HepG2 (cell line): Measurements from ENCODE around the gene PRR29. TPM values are rescaled to one million over a fixed set of nuclear protein-coding genes. Genes with fewer than 3 reads are reported as not detected.
A peak's percentile ranks its signal among the peaks of the same experiment; 100 is the strongest.

Experiments used
- MXI1 ChIP-seq: IDR thresholded peaks from 3 replicates; pipeline ENCODE4 v1.6.1; 2012; ENCODE audit warnings: low read depth, low read length, inconsistent platforms, borderline replicate concordance
- XRCC5 ChIP-seq: fragments of 200-400 bp; formaldehyde crosslinking; optimal IDR thresholded peaks from 2 replicates; pipeline ENCODE3; 2017; ENCODE audit warnings: mild to moderate bottlenecking, low read length
- ZKSCAN8 ChIP-seq: IDR thresholded peaks from 2 replicates; pipeline ENCODE4 v1.6.1; 2016; ENCODE audit warnings: borderline replicate concordance, missing genetic modification reagents, missing compliant biosample characterization
- ZNF431 ChIP-seq: sonication (generic); formaldehyde crosslinking; IDR thresholded peaks from 2 replicates; pipeline ENCODE4 v1.9.0; 2022; ENCODE audit warnings: missing genetic modification reagents, low read depth, mild to moderate bottlenecking, borderline replicate concordance
- ZNF530 ChIP-seq: sonication (generic); formaldehyde crosslinking; IDR thresholded peaks from 2 replicates; pipeline ENCODE4 v1.5.0; 2020; ENCODE audit warnings: low read depth, mild to moderate bottlenecking, missing genetic modification reagents
- ZNF629 ChIP-seq: sonication (generic); formaldehyde crosslinking; conservative IDR thresholded peaks from 2 replicates; pipeline ENCODE4 v1.5.0; 2020; ENCODE audit warnings: missing genetic modification reagents
- ZNF737 ChIP-seq: sonication (generic); formaldehyde crosslinking; IDR thresholded peaks from 2 replicates; pipeline ENCODE4 v1.5.0; 2020; ENCODE audit warnings: missing genetic modification reagents, mild to moderate bottlenecking, borderline replicate concordance
- polyA plus RNA-seq, 8 experiments: library from polyadenylated mRNA; depleted of rRNA in 3 of 8; stranded (reverse) in 7 of 8; unstranded in 1 of 8; fragments of >200 nt; fragmentation: Illumina TruSeq in 4 of 8; extraction: Trizol in 4 of 8; gene quantifications; 2 replicates each; pipeline versions ENCODE4 v1.2.1 to v1.2.3, GENCODE V29; 2011 to 2016; ENCODE audit warnings: low read depth in 4 of 8, missing spikeins in 1 of 8, mixed read lengths in 1 of 8; ENCODE audit not compliant: insufficient read depth in 1 of 8
- total RNA-seq, 5 experiments: library from RNA; depleted of rRNA; stranded (reverse); fragments of >200 nt; fragmentation: Illumina TruSeq; extraction: Trizol; gene quantifications; 2 replicates each; pipeline ENCODE4 v1.2.3, GENCODE V29; 2016; ENCODE audit warnings: low read depth in 1 of 5
- TF ChIP-seq, protein P1 (sequence below): sonication (generic); formaldehyde crosslinking; IDR thresholded peaks from one replicate; pipeline ENCODE4 v1.5.1; 2020; ENCODE audit warnings: mild to moderate bottlenecking, missing genetic modification reagents; ENCODE audit errors: not compliant biosample characterization
- TF ChIP-seq, protein P2 (sequence below): sonication (generic); formaldehyde crosslinking; conservative IDR thresholded peaks from 2 replicates; pipeline ENCODE4 v1.4.0; 2020; ENCODE audit warnings: missing genetic modification reagents
- TF ChIP-seq, protein P3 (sequence below): sonication (generic); formaldehyde crosslinking; IDR thresholded peaks from 2 replicates; pipeline ENCODE4 v1.5.1; 2020; ENCODE audit warnings: mild to moderate bottlenecking, missing genetic modification reagents
- TF ChIP-seq, protein P4 (sequence below): fragments of 450-650 bp; IDR thresholded peaks from 2 replicates; pipeline ENCODE4 v1.6.1; 2017

The PRR29 gene
- total and polyA plus RNA-seq, 2 of the 13 experiments (the other 11 are each of a cell fraction or from before 2014, with no cell fraction given) = 0.07 to 0.20 TPM

DNA sequence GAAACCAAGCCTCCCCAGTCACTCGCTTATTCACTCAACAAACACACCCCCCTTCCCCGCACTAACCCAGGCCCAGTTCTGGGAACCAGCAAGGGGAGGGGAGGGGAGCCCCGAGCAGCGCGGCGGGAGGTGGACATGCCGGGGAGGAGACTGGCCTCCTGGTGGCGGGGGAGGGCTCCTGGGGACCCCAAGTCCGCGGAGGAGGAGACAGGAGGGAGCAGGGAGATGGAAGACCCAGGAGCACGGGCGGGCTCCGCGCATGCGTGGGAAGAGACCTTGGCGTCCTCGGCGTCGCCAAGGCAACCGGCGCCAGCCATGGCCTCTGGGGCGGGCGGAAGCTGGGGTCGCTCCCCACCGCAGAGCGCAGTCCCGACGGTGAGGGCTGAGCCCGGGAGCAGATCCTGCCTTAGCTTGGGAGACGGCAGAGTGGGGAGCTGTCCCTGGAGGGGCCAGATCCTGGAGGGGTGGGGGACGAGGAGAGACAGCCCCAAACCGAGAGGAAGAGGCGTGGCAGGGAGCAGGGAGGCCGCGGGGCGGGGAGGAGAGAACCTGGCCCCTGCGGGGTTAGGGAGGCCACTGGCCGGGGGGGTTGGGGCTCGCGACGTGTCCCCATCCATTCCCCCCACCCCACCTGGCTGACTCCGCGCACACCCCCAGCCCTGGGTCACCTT, at the start of gene PRR29 (continued):
- TF ChIP-seq, protein P1, sequence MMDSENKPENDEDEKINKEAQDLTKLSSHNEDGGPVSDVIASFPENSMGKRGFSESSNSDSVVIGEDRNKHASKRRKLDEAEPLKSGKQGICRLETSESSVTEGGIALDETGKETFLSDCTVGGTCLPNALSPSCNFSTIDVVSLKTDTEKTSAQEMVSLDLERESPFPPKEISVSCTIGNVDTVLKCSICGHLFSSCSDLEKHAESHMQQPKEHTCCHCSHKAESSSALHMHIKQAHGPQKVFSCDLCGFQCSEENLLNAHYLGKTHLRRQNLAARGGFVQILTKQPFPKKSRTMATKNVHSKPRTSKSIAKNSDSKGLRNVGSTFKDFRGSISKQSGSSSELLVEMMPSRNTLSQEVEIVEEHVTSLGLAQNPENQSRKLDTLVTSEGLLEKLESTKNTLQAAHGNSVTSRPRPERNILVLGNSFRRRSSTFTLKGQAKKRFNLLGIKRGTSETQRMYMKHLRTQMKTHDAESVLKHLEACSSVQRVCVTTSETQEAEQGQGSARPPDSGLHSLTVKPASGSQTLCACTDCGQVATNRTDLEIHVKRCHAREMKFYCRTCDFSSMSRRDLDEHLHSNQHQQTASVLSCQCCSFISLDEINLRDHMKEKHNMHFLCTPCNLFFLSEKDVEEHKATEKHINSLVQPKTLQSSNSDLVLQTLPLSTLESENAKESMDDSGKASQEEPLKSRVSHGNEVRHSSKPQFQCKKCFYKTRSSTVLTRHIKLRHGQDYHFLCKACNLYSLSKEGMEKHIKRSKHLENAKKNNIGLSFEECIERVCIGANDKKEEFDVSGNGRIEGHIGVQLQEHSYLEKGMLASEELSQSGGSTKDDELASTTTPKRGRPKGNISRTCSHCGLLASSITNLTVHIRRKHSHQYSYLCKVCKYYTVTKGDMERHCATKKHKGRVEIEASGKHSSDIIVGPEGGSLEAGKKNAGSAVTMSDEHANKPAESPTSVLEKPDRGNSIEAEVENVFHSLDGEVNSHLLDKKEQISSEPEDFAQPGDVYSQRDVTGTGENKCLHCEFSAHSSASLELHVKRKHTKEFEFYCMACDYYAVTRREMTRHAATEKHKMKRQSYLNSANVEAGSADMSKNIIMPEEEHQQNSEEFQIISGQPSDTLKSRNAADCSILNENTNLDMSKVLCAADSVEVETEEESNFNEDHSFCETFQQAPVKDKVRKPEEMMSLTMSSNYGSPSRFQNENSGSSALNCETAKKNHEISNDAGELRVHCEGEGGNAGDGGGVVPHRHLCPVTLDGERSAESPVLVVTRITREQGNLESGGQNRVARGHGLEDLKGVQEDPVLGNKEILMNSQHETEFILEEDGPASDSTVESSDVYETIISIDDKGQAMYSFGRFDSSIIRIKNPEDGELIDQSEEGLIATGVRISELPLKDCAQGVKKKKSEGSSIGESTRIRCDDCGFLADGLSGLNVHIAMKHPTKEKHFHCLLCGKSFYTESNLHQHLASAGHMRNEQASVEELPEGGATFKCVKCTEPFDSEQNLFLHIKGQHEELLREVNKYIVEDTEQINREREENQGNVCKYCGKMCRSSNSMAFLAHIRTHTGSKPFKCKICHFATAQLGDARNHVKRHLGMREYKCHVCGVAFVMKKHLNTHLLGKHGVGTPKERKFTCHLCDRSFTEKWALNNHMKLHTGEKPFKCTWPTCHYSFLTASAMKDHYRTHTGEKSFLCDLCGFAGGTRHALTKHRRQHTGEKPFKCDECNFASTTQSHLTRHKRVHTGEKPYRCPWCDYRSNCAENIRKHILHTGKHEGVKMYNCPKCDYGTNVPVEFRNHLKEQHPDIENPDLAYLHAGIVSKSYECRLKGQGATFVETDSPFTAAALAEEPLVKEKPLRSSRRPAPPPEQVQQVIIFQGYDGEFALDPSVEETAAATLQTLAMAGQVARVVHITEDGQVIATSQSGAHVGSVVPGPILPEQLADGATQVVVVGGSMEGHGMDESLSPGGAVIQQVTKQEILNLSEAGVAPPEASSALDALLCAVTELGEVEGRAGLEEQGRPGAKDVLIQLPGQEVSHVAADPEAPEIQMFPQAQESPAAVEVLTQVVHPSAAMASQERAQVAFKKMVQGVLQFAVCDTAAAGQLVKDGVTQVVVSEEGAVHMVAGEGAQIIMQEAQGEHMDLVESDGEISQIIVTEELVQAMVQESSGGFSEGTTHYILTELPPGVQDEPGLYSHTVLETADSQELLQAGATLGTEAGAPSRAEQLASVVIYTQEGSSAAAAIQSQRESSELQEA (CRISPR knock-in tag) = no peak
- TF ChIP-seq ZNF737 (CRISPR knock-in tag) (no peak), ZNF530 (CRISPR knock-in tag) (no peak), ZNF629 (CRISPR knock-in tag) (no peak), ZNF431 (CRISPR knock-in tag) (no peak), ZKSCAN8 (no peak), XRCC5 (no peak), MXI1 (peak; percentile 93)
- TF ChIP-seq, protein P2, sequence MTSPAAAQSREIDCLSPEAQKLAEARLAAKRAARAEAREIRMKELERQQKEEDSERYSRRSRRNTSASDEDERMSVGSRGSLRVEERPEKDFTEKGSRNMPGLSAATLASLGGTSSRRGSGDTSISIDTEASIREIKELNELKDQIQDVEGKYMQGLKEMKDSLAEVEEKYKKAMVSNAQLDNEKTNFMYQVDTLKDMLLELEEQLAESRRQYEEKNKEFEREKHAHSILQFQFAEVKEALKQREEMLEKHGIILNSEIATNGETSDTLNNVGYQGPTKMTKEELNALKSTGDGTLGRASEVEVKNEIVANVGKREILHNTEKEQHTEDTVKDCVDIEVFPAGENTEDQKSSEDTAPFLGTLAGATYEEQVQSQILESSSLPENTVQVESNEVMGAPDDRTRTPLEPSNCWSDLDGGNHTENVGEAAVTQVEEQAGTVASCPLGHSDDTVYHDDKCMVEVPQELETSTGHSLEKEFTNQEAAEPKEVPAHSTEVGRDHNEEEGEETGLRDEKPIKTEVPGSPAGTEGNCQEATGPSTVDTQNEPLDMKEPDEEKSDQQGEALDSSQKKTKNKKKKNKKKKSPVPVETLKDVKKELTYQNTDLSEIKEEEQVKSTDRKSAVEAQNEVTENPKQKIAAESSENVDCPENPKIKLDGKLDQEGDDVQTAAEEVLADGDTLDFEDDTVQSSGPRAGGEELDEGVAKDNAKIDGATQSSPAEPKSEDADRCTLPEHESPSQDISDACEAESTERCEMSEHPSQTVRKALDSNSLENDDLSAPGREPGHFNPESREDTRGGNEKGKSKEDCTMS = no peak
- TF ChIP-seq, protein P3, sequence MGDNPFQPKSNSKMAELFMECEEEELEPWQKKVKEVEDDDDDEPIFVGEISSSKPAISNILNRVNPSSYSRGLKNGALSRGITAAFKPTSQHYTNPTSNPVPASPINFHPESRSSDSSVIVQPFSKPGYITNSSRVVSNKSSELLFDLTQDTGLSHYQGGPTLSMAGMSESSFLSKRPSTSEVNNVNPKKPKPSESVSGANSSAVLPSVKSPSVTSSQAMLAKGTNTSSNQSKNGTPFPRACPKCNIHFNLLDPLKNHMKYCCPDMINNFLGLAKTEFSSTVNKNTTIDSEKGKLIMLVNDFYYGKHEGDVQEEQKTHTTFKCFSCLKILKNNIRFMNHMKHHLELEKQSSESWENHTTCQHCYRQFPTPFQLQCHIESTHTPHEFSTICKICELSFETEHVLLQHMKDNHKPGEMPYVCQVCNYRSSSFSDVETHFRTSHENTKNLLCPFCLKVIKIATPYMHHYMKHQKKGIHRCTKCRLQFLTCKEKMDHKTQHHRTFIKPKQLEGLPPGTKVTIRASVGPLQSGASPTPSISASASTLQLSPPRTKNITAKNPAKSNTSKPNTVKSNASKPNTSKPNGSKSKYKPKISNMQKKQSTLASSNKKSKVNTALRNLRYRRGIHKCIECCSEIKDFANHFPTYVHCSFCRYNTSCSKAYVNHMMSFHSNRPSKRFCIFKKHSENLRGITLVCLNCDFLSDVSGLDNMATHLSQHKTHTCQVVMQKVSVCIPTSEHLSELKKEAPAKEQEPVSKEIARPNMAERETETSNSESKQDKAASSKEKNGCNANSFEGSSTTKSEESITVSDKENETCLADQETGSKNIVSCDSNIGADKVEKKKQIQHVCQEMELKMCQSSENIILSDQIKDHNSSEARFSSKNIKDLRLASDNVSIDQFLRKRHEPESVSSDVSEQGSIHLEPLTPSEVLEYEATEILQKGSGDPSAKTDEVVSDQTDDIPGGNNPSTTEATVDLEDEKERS = no peak
- TF ChIP-seq, protein P4, sequence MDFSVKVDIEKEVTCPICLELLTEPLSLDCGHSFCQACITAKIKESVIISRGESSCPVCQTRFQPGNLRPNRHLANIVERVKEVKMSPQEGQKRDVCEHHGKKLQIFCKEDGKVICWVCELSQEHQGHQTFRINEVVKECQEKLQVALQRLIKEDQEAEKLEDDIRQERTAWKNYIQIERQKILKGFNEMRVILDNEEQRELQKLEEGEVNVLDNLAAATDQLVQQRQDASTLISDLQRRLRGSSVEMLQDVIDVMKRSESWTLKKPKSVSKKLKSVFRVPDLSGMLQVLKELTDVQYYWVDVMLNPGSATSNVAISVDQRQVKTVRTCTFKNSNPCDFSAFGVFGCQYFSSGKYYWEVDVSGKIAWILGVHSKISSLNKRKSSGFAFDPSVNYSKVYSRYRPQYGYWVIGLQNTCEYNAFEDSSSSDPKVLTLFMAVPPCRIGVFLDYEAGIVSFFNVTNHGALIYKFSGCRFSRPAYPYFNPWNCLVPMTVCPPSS = no peak
